HG03442 (cell line): ENCODE results near the gene CBY2.
"Not testable (repeated sequence)": the region's sequence is repeated elsewhere in the genome, so short reads cannot be mapped to it uniquely, and the experiment has no call there.

Experiments
- ATAC-seq: cut with Tn5 transposase; IDR thresholded peaks from one replicate; pipeline ENCODE4 v1.9.1; 2021; ENCODE audit warnings: mild to moderate bottlenecking, moderate library complexity; ENCODE audit not compliant: unreplicated experiment

The CBY2 gene

GRCh38 chr13:45737571-45738017 lies 35.5 kb downstream of the CBY2 start:
- ATAC-seq: no peak

GRCh38 chr13:45742985-45743384 lies 40.9 kb downstream of the CBY2 start:
- no peak for ATAC-seq

GRCh38 chr13:45744979-45745378 lies 42.9 kb downstream of the CBY2 start:
- ATAC-seq: no peak

- no peak for ATAC-seq
Measured at GRCh38 chr13:45747071-45747470, 45.0 kb downstream of the CBY2 start.

- ATAC-seq: no peak
Measured at GRCh38 chr13:45748941-45749759, 47.0 kb downstream of the CBY2 start.

- ATAC-seq: no peak
Measured at GRCh38 chr13:45750566-45750965, 48.4 kb downstream of the CBY2 start.

- ATAC-seq: no peak
Measured at GRCh38 chr13:45751885-45752284, 49.8 kb downstream of the CBY2 start.

GRCh38 chr13:45752510-45752909 lies 50.4 kb downstream of the CBY2 start:
- no peak for ATAC-seq

GRCh38 chr13:45756498-45756897 lies 54.4 kb downstream of the CBY2 start:
- not testable (repeated sequence) for ATAC-seq

- not testable (repeated sequence) for ATAC-seq
Measured at GRCh38 chr13:45757589-45757988, 55.5 kb downstream of the CBY2 start.

- no peak for ATAC-seq
Measured at GRCh38 chr13:45763419-45763818, 61.3 kb downstream of the CBY2 start.
